MCF 10A (cell line): ENCODE results near the gene LRRC43. TPM values are rescaled to one million over a fixed set of nuclear protein-coding genes. Genes with fewer than 3 reads are reported as not detected.

Source experiments
- BruUV-seq: library from RNA; stranded (reverse); fragments of 400-500 nt; replicated peaks from 2 replicates; lab custom pipeline; 2021; lab: Mats Ljungman, UMichigan
- CTCF ChIA-PET: fragments of 300-600 bp; sonication (Branson Sonifier 250); formaldehyde crosslinking; extraction: SDS; loops from one replicate; lab custom pipeline; 2021; ENCODE audit warnings: antibody characterized with exemption, inconsistent platforms; lab: Yijun Ruan, JAX
- POLR2A ChIA-PET: fragments of 300-600, 350-650 bp; sonication (Branson Sonifier 250); formaldehyde crosslinking; extraction: SDS; loops from one replicate; lab custom pipeline; 2020; ENCODE audit warnings: antibody characterized with exemption, inconsistent platforms; lab: Yijun Ruan, JAX
- DNase-seq: peaks from one replicate; pipeline ENCODE4 v3.0.0-alpha.2; 2018; ENCODE audit not compliant: unreplicated experiment
- H3K27ac Mint-ChIP-seq: one replicate; pipeline ENCODE4 v1.8.0; 2022; ENCODE audit warnings: mild to moderate bottlenecking, low read depth, mixed read lengths; ENCODE audit not compliant: unreplicated experiment
- H3K27me3 Mint-ChIP-seq: one replicate; pipeline ENCODE4 v1.8.0; 2022; ENCODE audit warnings: mixed read lengths; ENCODE audit not compliant: insufficient read depth, unreplicated experiment
- H3K36me3 Mint-ChIP-seq: one replicate; pipeline ENCODE4 v1.8.0; 2022; ENCODE audit warnings: mild to moderate bottlenecking, moderate library complexity, mixed read lengths; ENCODE audit not compliant: insufficient read depth, unreplicated experiment
- H3K4me1 Mint-ChIP-seq: one replicate; pipeline ENCODE4 v1.8.0; 2022; ENCODE audit warnings: mixed read lengths; ENCODE audit not compliant: insufficient read depth, unreplicated experiment
- H3K4me3 Mint-ChIP-seq: one replicate; pipeline ENCODE4 v1.8.0; 2022; ENCODE audit warnings: mild to moderate bottlenecking, moderate library complexity, mixed read lengths; ENCODE audit not compliant: unreplicated experiment
- H3K9me3 Mint-ChIP-seq: one replicate; pipeline ENCODE4 v1.8.0; 2022; ENCODE audit warnings: mixed read lengths; ENCODE audit not compliant: unreplicated experiment
- CTCF ChIP-seq: fragments of 200-600 bp; IDR thresholded peaks from one replicate; pipeline ENCODE4 v1.8.0; 2022; ENCODE audit warnings: antibody characterized with exemption, mild to moderate bottlenecking; ENCODE audit not compliant: unreplicated experiment
- intact Hi-C: fragments of 100-400 bp; cut with micrococcal nuclease; formaldehyde crosslinking; loops from 2 replicates; pipeline ENCODE4 v1.14.1; 2022
- total RNA-seq: library from RNA; stranded (reverse); gene quantifications from 2 replicates; pipeline ENCODE4 v1.2.3, GENCODE V29; 2022

LRRC43 gene
- total RNA-seq, 1 experiment from 2014 or later = not detected

DNA sequence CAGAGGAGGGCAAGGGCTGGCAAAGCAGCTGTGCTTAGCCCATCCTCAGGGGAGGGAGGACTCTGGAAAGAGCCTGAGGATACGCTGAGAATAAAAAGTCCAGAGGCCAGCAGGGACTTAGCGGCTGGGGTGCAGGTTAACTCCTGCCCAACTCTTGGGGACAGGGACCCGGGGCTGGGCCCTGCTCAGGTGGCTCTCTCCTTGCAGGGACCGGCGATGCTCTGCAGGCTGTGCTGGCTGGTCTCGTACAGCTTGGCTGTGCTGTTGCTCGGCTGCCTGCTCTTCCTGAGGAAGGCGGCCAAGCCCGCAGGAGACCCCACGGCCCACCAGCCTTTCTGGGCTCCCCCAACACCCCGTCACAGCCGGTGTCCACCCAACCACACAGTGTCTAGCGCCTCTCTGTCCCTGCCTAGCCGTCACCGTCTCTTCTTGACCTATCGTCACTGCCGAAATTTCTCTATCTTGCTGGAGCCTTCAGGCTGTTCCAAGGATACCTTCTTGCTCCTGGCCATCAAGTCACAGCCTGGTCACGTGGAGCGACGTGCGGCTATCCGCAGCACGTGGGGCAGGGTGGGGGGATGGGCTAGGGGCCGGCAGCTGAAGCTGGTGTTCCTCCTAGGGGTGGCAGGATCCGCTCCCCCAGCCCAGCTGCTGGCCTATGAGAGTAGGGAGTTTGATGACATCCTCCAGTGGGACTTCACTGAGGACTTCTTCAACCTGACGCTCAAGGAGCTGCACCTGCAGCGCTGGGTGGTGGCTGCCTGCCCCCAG, 23.4 kb downstream of the LRRC43 start:
- intact Hi-C loops = no loop called here
- POLR2A ChIA-PET = interaction anchor here (0.6 to 5.1 kb wide), 5 partner anchors 9 to 795 kb away, joined by 3 to 23 read pairs (median 4); partner anchors contain the start of gene DIABLO

DNA sequence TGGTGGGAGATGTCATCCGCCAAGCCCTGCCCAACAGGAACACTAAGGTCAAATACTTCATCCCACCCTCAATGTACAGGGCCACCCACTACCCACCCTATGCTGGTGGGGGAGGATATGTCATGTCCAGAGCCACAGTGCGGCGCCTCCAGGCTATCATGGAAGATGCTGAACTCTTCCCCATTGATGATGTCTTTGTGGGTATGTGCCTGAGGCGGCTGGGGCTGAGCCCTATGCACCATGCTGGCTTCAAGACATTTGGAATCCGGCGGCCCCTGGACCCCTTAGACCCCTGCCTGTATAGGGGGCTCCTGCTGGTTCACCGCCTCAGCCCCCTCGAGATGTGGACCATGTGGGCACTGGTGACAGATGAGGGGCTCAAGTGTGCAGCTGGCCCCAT, 24.1 kb downstream of the LRRC43 start:
- Mint-ChIP-seq H3K27me3 (no peaks in the 10 kb centered on the region), H3K27ac (no peak overlapping the region), H3K9me3 (no peaks in the 10 kb centered on the region), H3K36me3 (peaks cover 65% of the 10 kb centered on the region), H3K4me3 (no peak overlapping the region), H3K4me1 (peaks cover 6% of the 10 kb centered on the region)
- DNase-seq = no peak
- BruUV-seq = no TSS peak
- no peak for TF ChIP-seq CTCF
- ChIA-PET POLR2A (interaction anchor here (5.1 kb wide), 1 partner anchor 18 kb away, joined by 23 read pairs; the partner anchor contains the start of gene DIABLO), CTCF (interaction anchor here (0.6 kb wide), 1 partner anchor 138 kb away, joined by 3 read pairs; no protein-coding TSS in a partner anchor)
- intact Hi-C loops = no loop called here

More for the DNA sequence above, 23.4 kb downstream of the LRRC43 start:
- Mint-ChIP-seq H3K27ac (no peak overlapping the region), H3K9me3 (no peaks in the 10 kb centered on the region), H3K4me3 (no peak overlapping the region), H3K4me1 (peaks cover 6% of the 10 kb centered on the region), H3K36me3 (peaks cover 58% of the 10 kb centered on the region), H3K27me3 (no peaks in the 10 kb centered on the region)
- TF ChIP-seq CTCF = no peak
- CTCF ChIA-PET = no interaction called here
- no peak for DNase-seq
- BruUV-seq = no TSS peak

GRCh38 chr12:122207391-122207790, 24.5 kb downstream of the LRRC43 start:
- Mint-ChIP-seq H3K4me1 (peaks cover 6% of the 10 kb centered on the region), H3K27ac (no peak overlapping the region), H3K9me3 (no peaks in the 10 kb centered on the region), H3K4me3 (no peak overlapping the region), H3K36me3 (peaks cover 69% of the 10 kb centered on the region), H3K27me3 (no peaks in the 10 kb centered on the region)
- no TSS peak for BruUV-seq
- TF ChIP-seq CTCF = no peak
- ChIA-PET CTCF (interaction anchor here (0.6 kb wide), 1 partner anchor 138 kb away, joined by 3 read pairs; no protein-coding TSS in a partner anchor), POLR2A (interaction anchor here (5.1 kb wide), 1 partner anchor 17 kb away, joined by 23 read pairs; the partner anchor contains the start of gene DIABLO)
- intact Hi-C loops = no loop called here
- no peak for DNase-seq

GRCh38 chr12:122208073-122208820, 25.3 kb downstream of the LRRC43 start:
- DNase-seq = no peak
- ChIA-PET CTCF (interaction anchor here (0.7 kb wide), 1 partner anchor 40 kb away, joined by 3 read pairs; no protein-coding TSS in a partner anchor), POLR2A (interaction anchor here (5.1 kb wide), 1 partner anchor 16 kb away, joined by 23 read pairs; the partner anchor contains the start of gene DIABLO)
- no peak overlapping the region for H3K4me3 Mint-ChIP-seq
- intact Hi-C loops = no loop called here
- H3K27me3 Mint-ChIP-seq = no peaks in the 10 kb centered on the region
- no peak overlapping the region for H3K27ac Mint-ChIP-seq
- peaks cover 78% of the 10 kb centered on the region for H3K36me3 Mint-ChIP-seq
- peaks cover 6% of the 10 kb centered on the region for H3K4me1 Mint-ChIP-seq
- no peak for TF ChIP-seq CTCF
- no peaks in the 10 kb centered on the region for H3K9me3 Mint-ChIP-seq
- BruUV-seq = TSS peak; percentile 69
